Fibroblast of the aortic adventitia (primary cell): Measurements from ENCODE around the gene TGFB2. TPM values are rescaled to one million over a fixed set of nuclear protein-coding genes. Genes with fewer than 3 reads are reported as not detected.
A peak's percentile ranks its signal among the peaks of the same experiment; 100 is the strongest.

Experiments
- DNase-seq: peaks from one replicate; pipeline ENCODE4 v3.0.0-alpha.2; 2010; ENCODE audit warnings: low read depth
- H3K4me3 ChIP-seq: 2 replicates; pipeline ENCODE4 v1.5.1; 2011; ENCODE audit warnings: low read depth, mild to moderate bottlenecking, control low read depth, low read length, moderate library complexity
- total RNA-seq: library from RNA; depleted of rRNA; stranded (reverse); fragments of >200 nt; gene quantifications from 2 replicates; pipeline ENCODE4 v1.2.3, GENCODE V29; 2012; ENCODE audit warnings: low replicate concordance
- TF ChIP-seq, protein P1 (sequence below): IDR thresholded peaks from 2 replicates; pipeline ENCODE4 v1.5.1; 2011; ENCODE audit warnings: mild to moderate bottlenecking, low read length, control low read depth, inconsistent platforms; ENCODE audit not compliant: insufficient read depth

TGFB2 gene
- total RNA-seq, 1 donor = 13.5 TPM

- no peak overlapping the region for H3K4me3 ChIP-seq
- DNase-seq = no peak
- TF ChIP-seq, protein P1, sequence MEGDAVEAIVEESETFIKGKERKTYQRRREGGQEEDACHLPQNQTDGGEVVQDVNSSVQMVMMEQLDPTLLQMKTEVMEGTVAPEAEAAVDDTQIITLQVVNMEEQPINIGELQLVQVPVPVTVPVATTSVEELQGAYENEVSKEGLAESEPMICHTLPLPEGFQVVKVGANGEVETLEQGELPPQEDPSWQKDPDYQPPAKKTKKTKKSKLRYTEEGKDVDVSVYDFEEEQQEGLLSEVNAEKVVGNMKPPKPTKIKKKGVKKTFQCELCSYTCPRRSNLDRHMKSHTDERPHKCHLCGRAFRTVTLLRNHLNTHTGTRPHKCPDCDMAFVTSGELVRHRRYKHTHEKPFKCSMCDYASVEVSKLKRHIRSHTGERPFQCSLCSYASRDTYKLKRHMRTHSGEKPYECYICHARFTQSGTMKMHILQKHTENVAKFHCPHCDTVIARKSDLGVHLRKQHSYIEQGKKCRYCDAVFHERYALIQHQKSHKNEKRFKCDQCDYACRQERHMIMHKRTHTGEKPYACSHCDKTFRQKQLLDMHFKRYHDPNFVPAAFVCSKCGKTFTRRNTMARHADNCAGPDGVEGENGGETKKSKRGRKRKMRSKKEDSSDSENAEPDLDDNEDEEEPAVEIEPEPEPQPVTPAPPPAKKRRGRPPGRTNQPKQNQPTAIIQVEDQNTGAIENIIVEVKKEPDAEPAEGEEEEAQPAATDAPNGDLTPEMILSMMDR = no peak
Measured at GRCh38 chr1:218435528-218435927, 90.4 kb downstream of the TGFB2 start.

DNA sequence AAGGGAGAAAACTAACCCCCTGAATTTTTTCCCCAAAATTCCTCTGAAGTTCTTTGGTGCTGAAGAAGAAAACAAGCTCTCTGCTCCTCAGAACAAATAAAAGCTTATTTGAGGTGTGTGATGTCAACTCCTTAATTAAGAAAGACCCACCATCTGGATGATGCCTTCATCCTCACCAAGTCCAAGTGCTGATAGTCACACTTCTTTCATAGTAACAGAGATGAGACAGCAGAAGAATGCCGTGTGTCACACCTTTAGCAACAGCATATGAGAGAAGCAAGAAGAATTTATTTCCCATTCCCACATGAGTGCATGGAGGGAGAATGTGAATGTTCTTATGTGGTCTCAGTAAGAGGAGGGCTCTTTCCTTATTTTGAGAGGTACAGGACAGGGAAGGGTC lies 91.2 kb downstream of the TGFB2 start:
- H3K4me3 ChIP-seq = no peak overlapping the region
- no peak for DNase-seq
- TF ChIP-seq, protein P1 = no peak

DNA sequence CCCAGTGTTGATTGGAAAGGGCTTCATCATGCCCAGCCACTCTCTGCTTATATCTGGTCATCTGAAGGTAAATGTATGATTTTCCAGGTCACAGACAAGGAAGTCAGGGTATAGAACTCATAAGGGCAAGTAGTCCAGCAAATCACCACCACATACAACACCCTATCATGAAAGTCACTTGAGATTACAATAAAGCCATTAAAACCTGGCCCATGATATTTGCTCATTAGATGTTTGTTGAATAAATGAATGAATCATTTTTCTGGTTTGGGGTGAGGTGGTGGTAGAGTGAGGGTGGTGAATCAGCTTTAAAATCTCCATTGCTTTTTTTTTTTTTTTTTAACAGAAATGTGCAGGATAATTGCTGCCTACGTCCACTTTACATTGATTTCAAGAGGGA lies 91.9 kb downstream of the TGFB2 start:
- DNase-seq = no peak
- no peak overlapping the region for H3K4me3 ChIP-seq
- TF ChIP-seq, protein P1 = no peak

DNA sequence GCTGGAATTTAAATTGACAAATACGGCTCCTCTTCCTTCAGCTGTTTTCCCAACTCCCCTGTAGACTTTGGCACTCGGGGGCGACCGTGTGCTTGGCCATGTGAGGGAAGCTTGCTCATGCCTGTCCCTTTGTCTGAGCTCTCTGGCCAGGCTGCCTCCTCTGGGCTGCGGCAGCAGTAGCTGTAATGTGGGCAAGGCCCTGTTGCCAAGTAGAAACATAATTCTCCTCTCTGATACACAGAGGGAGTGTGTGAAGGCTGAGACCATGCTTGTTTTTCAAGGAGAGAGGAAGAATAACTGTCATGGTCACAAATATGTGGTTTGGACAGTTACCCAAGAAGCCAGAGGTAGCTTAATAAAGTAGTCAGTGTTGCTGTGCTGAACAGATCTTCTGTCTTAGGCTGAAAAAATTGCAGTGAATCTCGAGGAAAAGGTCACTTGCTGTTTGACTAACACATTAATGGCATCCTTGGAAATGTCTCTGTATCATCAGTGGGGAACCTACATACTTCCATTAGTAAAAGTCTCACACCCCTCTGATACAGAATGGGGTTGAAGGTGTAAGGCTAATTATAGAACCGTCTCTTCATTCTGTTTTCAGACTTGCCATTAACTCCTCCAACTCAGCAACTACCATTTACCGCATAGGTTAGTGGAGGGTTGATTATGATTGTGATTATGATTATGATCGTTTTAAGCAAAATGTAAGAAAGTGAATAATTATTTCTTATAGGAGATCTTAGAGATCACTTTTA lies 94.6 kb downstream of the TGFB2 start:
- peak; percentile 31 for DNase-seq

GRCh38 chr1:218443255-218443654 lies 98.1 kb downstream of the TGFB2 start:
- no peak overlapping the region for H3K4me3 ChIP-seq
- no peak for DNase-seq
- TF ChIP-seq, protein P1 = no peak

More for the DNA sequence above, 94.6 kb downstream of the TGFB2 start:
- TF ChIP-seq, protein P1 = no peak
- H3K4me3 ChIP-seq = no peak overlapping the region

DNA sequence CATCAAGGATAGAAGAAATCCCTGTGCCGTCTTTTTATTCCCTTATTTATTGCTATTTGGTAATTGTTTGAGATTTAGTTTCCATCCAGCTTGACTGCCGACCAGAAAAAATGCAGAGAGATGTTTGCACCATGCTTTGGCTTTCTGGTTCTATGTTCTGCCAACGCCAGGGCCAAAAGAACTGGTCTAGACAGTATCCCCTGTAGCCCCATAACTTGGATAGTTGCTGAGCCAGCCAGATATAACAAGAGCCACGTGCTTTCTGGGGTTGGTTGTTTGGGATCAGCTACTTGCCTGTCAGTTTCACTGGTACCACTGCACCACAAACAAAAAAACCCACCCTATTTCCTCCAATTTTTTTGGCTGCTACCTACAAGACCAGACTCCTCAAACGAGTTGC lies 99.0 kb downstream of the TGFB2 start:
- H3K4me3 ChIP-seq = no peak overlapping the region
- TF ChIP-seq, protein P1 = no peak
- no peak for DNase-seq

GRCh38 chr1:218444588-218444987 lies 99.5 kb downstream of the TGFB2 start:
- DNase-seq = no peak
- TF ChIP-seq, protein P1 = no peak
- H3K4me3 ChIP-seq = no peak overlapping the region
